Breast epithelium (tissue), 4 donors: ENCODE results near the gene AGAP1. TPM values are rescaled to one million over a fixed set of nuclear protein-coding genes. Genes with fewer than 3 reads are reported as not detected.
"Not testable (repeated sequence)": the region's sequence is repeated elsewhere in the genome, so short reads cannot be mapped to it uniquely, and the experiment has no call there.

Experiments used
- DNase-seq, 2 donors: peaks; one replicate each; pipeline ENCODE4 v3.0.0-alpha.2; 2019; ENCODE audit warnings: low spot score in 2 of 2
- H3K27ac ChIP-seq, 2 donors: fragments of 200-600 bp; sonication (generic) in 1 of 2; one replicate each; pipeline ENCODE4 v1.5.1; 2016 to 2019; ENCODE audit warnings: mild to moderate bottlenecking in 1 of 2
- H3K27me3 ChIP-seq, 2 donors: fragments of 200-600 bp; sonication (generic) in 1 of 2; one replicate each; pipeline versions ENCODE4 v1.5.1 to v1.6.0; 2017 to 2019; ENCODE audit warnings: control low read depth in 1 of 2, mild to moderate bottlenecking in 1 of 2
- H3K36me3 ChIP-seq: fragments of 200-600 bp; one replicate; pipeline ENCODE4 v1.5.1; 2019
- H3K4me1 ChIP-seq, 2 donors: fragments of 200-600 bp; sonication (generic); one replicate each; pipeline ENCODE4 v1.5.1; 2016 to 2019; ENCODE audit warnings: control low read depth in 1 of 2
- H3K4me3 ChIP-seq, 3 donors: fragments of 200-600 bp; sonication (generic); 1 replicate in 2 of 3; 2 replicates in 1 of 3; pipeline ENCODE4 v1.5.1; 2016 to 2019; ENCODE audit warnings: mild to moderate bottlenecking in 3 of 3, moderate library complexity in 2 of 3
- H3K9me3 ChIP-seq, 2 donors: fragments of 200-600 bp; sonication (generic) in 1 of 2; one replicate each; pipeline ENCODE4 v1.5.1; 2016 to 2019; ENCODE audit warnings: control low read depth in 1 of 2
- CTCF ChIP-seq, 3 donors: fragments of 450-650 bp; IDR thresholded peaks; one replicate each; pipeline ENCODE4 v1.5.1; 2016 to 2017; ENCODE audit warnings: antibody characterized with exemption in 3 of 3, mild to moderate bottlenecking in 3 of 3, moderate library complexity in 3 of 3
- POLR2A ChIP-seq: fragments of 450-650 bp; IDR thresholded peaks from one replicate; pipeline ENCODE4 v1.6.1; 2016; ENCODE audit warnings: antibody characterized with exemption, mild to moderate bottlenecking, moderate library complexity
- POLR2AphosphoS5 ChIP-seq, 3 donors: sonication (generic); formaldehyde crosslinking; IDR thresholded peaks; one replicate each; pipeline ENCODE4 v1.6.1; 2017; ENCODE audit warnings: antibody characterized with exemption in 3 of 3
- intact Hi-C: fragments of 100-400 bp; cut with DNase I; formaldehyde crosslinking; loops from one replicate; pipeline ENCODE4 v1.15.1; 2023; ENCODE audit warnings: low total_unique reads
- total RNA-seq, 3 donors: library from RNA; depleted of rRNA; stranded (reverse); fragments of >200 nt; gene quantifications; one replicate each; pipeline ENCODE4 v1.1.0, GENCODE V29; 2016

The AGAP1 gene
- total RNA-seq, 3 donors from 2014 or later = 19.7 to 27.1 (median 25.9) TPM

DNA sequence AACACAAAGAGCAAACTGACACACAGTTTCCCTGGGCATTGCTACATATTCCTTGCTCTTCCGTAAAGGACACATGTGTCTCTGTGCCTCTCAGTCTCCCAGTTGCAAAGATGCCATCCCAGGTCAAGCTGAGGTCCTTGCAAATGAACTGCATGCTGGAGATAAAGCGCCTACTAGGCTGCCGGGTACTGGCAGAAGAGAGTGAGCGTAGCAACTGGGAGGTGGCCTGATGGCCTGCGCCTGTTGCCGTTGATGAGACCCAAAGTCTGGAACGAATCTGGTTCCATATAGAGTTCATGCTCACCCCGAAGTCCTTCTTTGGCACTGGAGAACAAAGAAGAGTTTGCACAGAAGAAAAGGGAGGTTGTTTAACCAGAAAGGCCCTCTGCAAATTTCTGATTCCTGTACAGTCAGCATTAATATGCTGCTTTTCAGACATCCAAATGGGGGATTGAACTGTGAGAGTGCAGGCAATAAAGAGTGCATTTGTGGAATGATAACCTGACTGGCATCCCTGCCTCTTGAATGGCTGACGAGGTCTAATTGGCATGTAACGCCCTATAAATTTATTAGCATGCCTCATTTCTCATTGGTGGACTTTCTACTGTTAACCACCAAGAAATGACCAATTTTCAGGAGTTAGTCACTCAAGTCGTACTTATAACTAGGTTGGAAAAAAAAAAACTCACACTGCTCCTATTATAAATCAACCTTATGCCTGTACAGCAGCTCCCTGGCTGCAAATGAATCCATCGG is 595.6 kb downstream of the AGAP1 start:
- no peak for DNase-seq
- Histone ChIP-seq H3K4me1 (no peaks in the 10 kb centered on the region), H3K27ac (no peak overlapping the region), H3K4me3 (no peak overlapping the region), H3K36me3 (no peaks in the 10 kb centered on the region), H3K9me3 (no peaks in the 10 kb centered on the region), H3K27me3 (no peaks in the 10 kb centered on the region)
- intact Hi-C loops = no loop called here
- TF ChIP-seq POLR2A (no peak), POLR2AphosphoS5 (IDR thresholded peaks at IDR 0.05) (no peak), CTCF (IDR thresholded peaks at IDR 0.05) (no peak)

- no peak overlapping the region for H3K4me3 ChIP-seq
- no peaks in the 10 kb centered on the region for H3K4me1 ChIP-seq
- H3K27ac ChIP-seq = no peak overlapping the region
- intact Hi-C loops = no loop called here
- no peaks in the 10 kb centered on the region for H3K36me3 ChIP-seq
- TF ChIP-seq CTCF (IDR thresholded peaks at IDR 0.05) (no peak), POLR2A (no peak), POLR2AphosphoS5 (IDR thresholded peaks at IDR 0.05) (no peak)
- no peaks in the 10 kb centered on the region for H3K27me3 ChIP-seq
- no peak for DNase-seq
- no peaks in the 10 kb centered on the region for H3K9me3 ChIP-seq
Observed at GRCh38 chr2:236090027-236090382, 596.2 kb downstream of the AGAP1 start.

GRCh38 chr2:236090826-236091225 is 597.0 kb downstream of the AGAP1 start:
- not testable (repeated sequence) for H3K27me3 ChIP-seq, H3K9me3 ChIP-seq, H3K4me1 ChIP-seq, H3K4me3 ChIP-seq, DNase-seq, H3K27ac ChIP-seq, H3K36me3 ChIP-seq
- intact Hi-C loops = loop anchor here (1.0 kb wide), 1 partner anchor 18 kb away; no protein-coding TSS in a partner anchor

- intact Hi-C loops = no loop called here
- no peak overlapping the region for H3K4me3 ChIP-seq
- H3K27ac ChIP-seq = no peak overlapping the region
- H3K9me3 ChIP-seq = no peaks in the 10 kb centered on the region
- H3K4me1 ChIP-seq = no peaks in the 10 kb centered on the region
- no peaks in the 10 kb centered on the region for H3K27me3 ChIP-seq
- no peak for DNase-seq
- H3K36me3 ChIP-seq = no peaks in the 10 kb centered on the region
- TF ChIP-seq CTCF (IDR thresholded peaks at IDR 0.05) = no peak
- no peak for TF ChIP-seq POLR2AphosphoS5 (IDR thresholded peaks at IDR 0.05)
- no peak for TF ChIP-seq POLR2A
Observed at GRCh38 chr2:236092714-236093113, 598.9 kb downstream of the AGAP1 start.

DNA sequence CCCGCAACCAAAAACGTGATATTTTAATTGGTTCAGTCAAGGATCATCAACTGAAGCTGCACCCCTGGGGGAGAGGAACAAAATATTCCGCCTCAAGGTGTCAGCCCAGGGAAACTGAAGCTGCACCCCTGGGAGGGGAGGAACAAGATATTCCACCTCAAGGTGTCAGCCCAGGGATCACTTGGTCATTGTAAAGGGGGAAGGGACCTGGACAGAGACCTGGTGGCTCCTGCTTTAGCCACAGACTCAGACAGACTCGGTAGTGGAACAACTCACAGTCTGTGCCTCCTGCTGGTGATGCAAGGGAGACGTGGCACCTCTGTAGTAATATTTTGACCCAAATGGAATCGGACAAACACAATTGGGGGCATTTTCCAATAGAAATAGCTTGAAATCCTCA is 599.3 kb downstream of the AGAP1 start:
- H3K4me1 ChIP-seq = no peaks in the 10 kb centered on the region
- no peak for DNase-seq
- no peaks in the 10 kb centered on the region for H3K9me3 ChIP-seq
- no peaks in the 10 kb centered on the region for H3K36me3 ChIP-seq
- H3K27me3 ChIP-seq = no peaks in the 10 kb centered on the region
- intact Hi-C loops = no loop called here
- no peak overlapping the region for H3K4me3 ChIP-seq
- H3K27ac ChIP-seq = no peak overlapping the region
- TF ChIP-seq CTCF (IDR thresholded peaks at IDR 0.05) (no peak), POLR2AphosphoS5 (IDR thresholded peaks at IDR 0.05) (no peak), POLR2A (no peak)
